Endothelial cell of umbilical vein (primary cell): ENCODE measurements around the gene TRAPPC13. TPM values are rescaled to one million over a fixed set of nuclear protein-coding genes. Genes with fewer than 3 reads are reported as not detected.

ENCODE experiments used
- BruUV-seq: library from RNA; stranded (reverse); fragments of 400-500 nt; replicated peaks from 2 replicates; lab custom pipeline; 2021; lab: Mats Ljungman, UMichigan
- CTCF ChIA-PET: fragments of 300-600, 350-600 bp; sonication (Branson Sonifier 250); formaldehyde crosslinking; loops from one replicate; lab custom pipeline; 2021; ENCODE audit warnings: antibody characterized with exemption, inconsistent platforms; lab: Charles Lee
- POLR2A ChIA-PET: fragments of 300-600, 350-600 bp; sonication (Branson Sonifier 250); formaldehyde crosslinking; loops from one replicate; lab custom pipeline; 2021; ENCODE audit warnings: antibody characterized with exemption, inconsistent platforms; lab: Charles Lee
- DNase-seq: peaks from one replicate; pipeline ENCODE4 v3.0.0-alpha.2; 2011; ENCODE audit warnings: low read depth, low spot score
- FAIRE-seq: peaks from 2 replicates; lab custom pipeline; 2011; peaks lifted over from hg19 to GRCh38; lab: Jason Lieb, UNC
- H2AFZ ChIP-seq: 2 replicates; pipeline ENCODE4 v1.6.0; 2012; ENCODE audit warnings: low read depth, low read length, control low read depth, inconsistent platforms
- H3K27ac ChIP-seq: 2 replicates; pipeline ENCODE4 v1.5.1; 2011; ENCODE audit warnings: low read depth, mild to moderate bottlenecking, control low read depth, low read length, moderate library complexity; ENCODE audit not compliant: insufficient read depth
- H3K27me3 ChIP-seq, 2 experiments: 2 replicates each; pipeline versions ENCODE4 v1.6.0 to v1.6.1; 2011; ENCODE audit warnings: low read length in 2 of 2, mixed read lengths in 1 of 2; ENCODE audit not compliant: control insufficient read depth in 2 of 2, insufficient read depth in 2 of 2
- H3K36me3 ChIP-seq, 2 experiments: 2 replicates in 1 of 2; 3 replicates in 1 of 2; pipeline ENCODE4 v1.5.1; 2011; ENCODE audit warnings: low read length in 2 of 2, mild to moderate bottlenecking in 1 of 2, moderate library complexity in 1 of 2; ENCODE audit not compliant: control insufficient read depth in 2 of 2, insufficient read depth in 2 of 2; ENCODE audit errors: extremely low read depth in 1 of 2
- H3K4me1 ChIP-seq: 3 replicates; pipeline ENCODE4 v1.5.1; 2011; ENCODE audit warnings: mild to moderate bottlenecking, low read length; ENCODE audit not compliant: control insufficient read depth, insufficient read depth; ENCODE audit errors: extremely low read depth
- H3K4me2 ChIP-seq: 2 replicates; pipeline ENCODE4 v1.6.1; 2011; ENCODE audit warnings: low read length, control low read depth, mixed read lengths; ENCODE audit not compliant: insufficient read depth
- H3K4me3 ChIP-seq, 3 experiments: fragments of 200-600 bp in 1 of 3; sonication (generic), shearing (Covaris generic) in 1 of 3; replicated peaks in 1 of 3; 2 replicates each; pipeline ENCODE4 v1.5.1; 2011 to 2016; ENCODE audit warnings: control low read depth in 3 of 3, low read length in 3 of 3, mild to moderate bottlenecking in 2 of 3, inconsistent platforms in 1 of 3, low read depth in 1 of 3, moderate library complexity in 1 of 3; ENCODE audit not compliant: insufficient read depth in 1 of 3
- H3K79me2 ChIP-seq: 2 replicates; pipeline ENCODE4 v1.6.0; 2012; ENCODE audit warnings: low read length, inconsistent platforms; ENCODE audit not compliant: control insufficient read depth, insufficient read depth
- H3K9ac ChIP-seq: replicated peaks from 2 replicates; pipeline ENCODE3; 2011; ENCODE audit warnings: low read length, control low read depth; ENCODE audit not compliant: insufficient read depth; ENCODE audit errors: extremely low read depth
- H3K9me1 ChIP-seq: replicated peaks from 3 replicates; pipeline ENCODE4 v1.6.0; 2011; ENCODE audit warnings: mild to moderate bottlenecking, low read length; ENCODE audit not compliant: control insufficient read depth, insufficient read depth; ENCODE audit errors: extremely low read depth
- H3K9me3 ChIP-seq: replicated peaks from 2 replicates; pipeline ENCODE4 v1.5.1; 2012; ENCODE audit warnings: low read length, inconsistent platforms; ENCODE audit not compliant: control insufficient read depth, insufficient read depth
- H4K20me1 ChIP-seq: replicated peaks from 2 replicates; pipeline ENCODE3; 2011; ENCODE audit warnings: mild to moderate bottlenecking, low read length; ENCODE audit not compliant: control insufficient read depth, insufficient read depth; ENCODE audit errors: extremely low read depth
- EZH2 ChIP-seq: IDR thresholded peaks from 2 replicates; pipeline ENCODE4 v1.6.1; 2012; ENCODE audit warnings: borderline replicate concordance, low read depth, mild to moderate bottlenecking, moderate library complexity, low read length, inconsistent platforms; ENCODE audit not compliant: severe bottlenecking
- FOS ChIP-seq: IDR thresholded peaks from 2 replicates; pipeline ENCODE4 v1.6.1; 2011; ENCODE audit warnings: mild to moderate bottlenecking, low read length, moderate library complexity, borderline replicate concordance; ENCODE audit not compliant: insufficient read depth
- GATA2 ChIP-seq: IDR thresholded peaks from 2 replicates; pipeline ENCODE4 v1.7.0; 2011; ENCODE audit warnings: low read depth, mild to moderate bottlenecking, moderate library complexity, mixed read lengths, low read length; ENCODE audit not compliant: insufficient read length, insufficient read depth
- JUN ChIP-seq: IDR thresholded peaks from 2 replicates; pipeline ENCODE4 v1.6.1; 2011; ENCODE audit warnings: borderline replicate concordance, low read depth; ENCODE audit not compliant: insufficient read length, insufficient read depth
- MYC ChIP-seq: IDR thresholded peaks from one replicate; pipeline ENCODE4 v1.6.1; 2011; ENCODE audit warnings: mild to moderate bottlenecking, low read depth, low read length
- POLR2A ChIP-seq: IDR thresholded peaks from 2 replicates; pipeline ENCODE4 v1.6.1; 2012; ENCODE audit warnings: low read depth, mild to moderate bottlenecking, control low read depth, low read length
- POLR2AphosphoS5 ChIP-seq: IDR thresholded peaks from 2 replicates; pipeline ENCODE4 v1.6.1; 2012; ENCODE audit warnings: low read depth, mild to moderate bottlenecking, control low read depth, low read length, moderate library complexity; ENCODE audit not compliant: insufficient read depth
- dilution Hi-C: fragments of 300-500 bp; cut with MboI; formaldehyde crosslinking; loops from one replicate; pipeline ENCODE4 v1.15.0; 2019; ENCODE audit warnings: low sequenced_read_pairs; ENCODE audit not compliant: extremely low pct_ligation_motif_present
- intact Hi-C: fragments of 100-400 bp; cut with micrococcal nuclease; formaldehyde crosslinking; loops from one replicate; pipeline ENCODE4 v1.10.0; 2022
- polyA plus RNA-seq, 4 experiments: library from polyadenylated mRNA; depleted of rRNA in 3 of 4; stranded (reverse) in 3 of 4; unstranded in 1 of 4; fragments of >200 nt; gene quantifications; 2 replicates each; pipeline versions ENCODE4 v1.2.1 to v1.2.3, GENCODE V29; 2011 to 2012; ENCODE audit warnings: missing spikeins in 1 of 4
- total RNA-seq: library from RNA; stranded (reverse); gene quantifications from 2 replicates; pipeline ENCODE4 v1.2.3, GENCODE V29; 2021
- TF ChIP-seq, protein P1 (sequence below), 2 donors: IDR thresholded peaks; 1 replicate in 1 of 2; 2 replicates in 1 of 2; pipeline ENCODE4 v1.5.1; 2011; ENCODE audit warnings: low read length in 2 of 2, mild to moderate bottlenecking in 2 of 2, moderate library complexity in 2 of 2, control low read depth in 1 of 2, inconsistent platforms in 1 of 2, low read depth in 1 of 2; ENCODE audit not compliant: insufficient read depth in 1 of 2; ENCODE audit errors: extremely low read depth in 1 of 2
- TF ChIP-seq, protein P2 (sequence below): IDR thresholded peaks from 2 replicates; pipeline ENCODE4 v1.6.1; 2011; ENCODE audit not compliant: insufficient read depth, insufficient read length

The TRAPPC13 gene
- total and polyA plus RNA-seq, 2 donors (not counting 3 experiments of a cell fraction or from before 2014, with no cell fraction given) = 7.7 to 24.0 TPM

DNA sequence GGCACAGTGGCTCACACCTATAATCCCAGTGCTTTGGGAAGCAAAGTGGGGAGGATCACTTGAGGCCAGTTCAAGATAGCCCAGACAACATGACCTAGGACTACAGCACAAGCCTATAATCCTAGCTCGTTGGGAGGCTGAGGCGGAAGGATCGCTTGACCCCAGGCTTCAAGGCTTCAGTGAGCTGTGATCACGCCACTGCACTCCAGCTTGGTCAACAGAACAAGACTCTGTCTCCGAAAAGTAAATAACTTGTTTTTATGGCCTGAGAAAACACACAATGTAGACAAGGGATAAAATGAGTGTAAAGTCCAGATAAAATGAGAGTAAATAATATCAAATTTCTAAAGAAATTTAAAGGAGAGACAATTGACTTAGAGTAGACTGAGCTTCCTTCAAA lies 26.3 kb downstream of the TRAPPC13 start:
- Histone ChIP-seq H3K36me3 (peaks cover 0 to 2% of the 10 kb centered on the region in 2 experiments), H3K79me2 (no peaks in the 10 kb centered on the region), H3K9ac (no peak overlapping the region), H3K4me1 (no peaks in the 10 kb centered on the region), H3K9me3 (no peaks in the 10 kb centered on the region), H3K27me3 (no peaks in the 10 kb centered on the region), H4K20me1 (no peaks in the 10 kb centered on the region), H3K4me2 (no peak overlapping the region), H3K27ac (no peak overlapping the region), H2AFZ (no peak overlapping the region), H3K4me3 (no peak overlapping the region), H3K9me1 (no peaks in the 10 kb centered on the region)
- intact Hi-C loops (no loop called here), dilution Hi-C loops (no loop called here)
- CTCF ChIA-PET = interaction anchor here (0.6 to 1.8 kb wide), 6 partner anchors 9 to 1346 kb away, joined by 3 to 6 read pairs (median 3); partner anchors contain the start of gene TRIM23
- DNase-seq = no peak
- no peak for FAIRE-seq
- POLR2A ChIA-PET = no interaction called here
- no peak for TF ChIP-seq POLR2A
- no peak for TF ChIP-seq EZH2
- no peak for TF ChIP-seq MYC
- TF ChIP-seq POLR2AphosphoS5 = no peak
- TF ChIP-seq, protein P1, sequence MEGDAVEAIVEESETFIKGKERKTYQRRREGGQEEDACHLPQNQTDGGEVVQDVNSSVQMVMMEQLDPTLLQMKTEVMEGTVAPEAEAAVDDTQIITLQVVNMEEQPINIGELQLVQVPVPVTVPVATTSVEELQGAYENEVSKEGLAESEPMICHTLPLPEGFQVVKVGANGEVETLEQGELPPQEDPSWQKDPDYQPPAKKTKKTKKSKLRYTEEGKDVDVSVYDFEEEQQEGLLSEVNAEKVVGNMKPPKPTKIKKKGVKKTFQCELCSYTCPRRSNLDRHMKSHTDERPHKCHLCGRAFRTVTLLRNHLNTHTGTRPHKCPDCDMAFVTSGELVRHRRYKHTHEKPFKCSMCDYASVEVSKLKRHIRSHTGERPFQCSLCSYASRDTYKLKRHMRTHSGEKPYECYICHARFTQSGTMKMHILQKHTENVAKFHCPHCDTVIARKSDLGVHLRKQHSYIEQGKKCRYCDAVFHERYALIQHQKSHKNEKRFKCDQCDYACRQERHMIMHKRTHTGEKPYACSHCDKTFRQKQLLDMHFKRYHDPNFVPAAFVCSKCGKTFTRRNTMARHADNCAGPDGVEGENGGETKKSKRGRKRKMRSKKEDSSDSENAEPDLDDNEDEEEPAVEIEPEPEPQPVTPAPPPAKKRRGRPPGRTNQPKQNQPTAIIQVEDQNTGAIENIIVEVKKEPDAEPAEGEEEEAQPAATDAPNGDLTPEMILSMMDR (IDR thresholded peaks at IDR 0.05; ENCODE audit: extremely low read depth in 1 of 2, insufficient read depth in 1 of 2, low read depth in 1 of 2, low read length in 2 of 2) = no peak
- TF ChIP-seq, protein P2, sequence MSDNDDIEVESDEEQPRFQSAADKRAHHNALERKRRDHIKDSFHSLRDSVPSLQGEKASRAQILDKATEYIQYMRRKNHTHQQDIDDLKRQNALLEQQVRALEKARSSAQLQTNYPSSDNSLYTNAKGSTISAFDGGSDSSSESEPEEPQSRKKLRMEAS = no peak
- TF ChIP-seq GATA2 = no peak
- TF ChIP-seq JUN = no peak
- TF ChIP-seq FOS = no peak
- BruUV-seq = no TSS peak
